Fibroblast of skin of left biceps (primary cell): ENCODE results near the gene DRAXIN.

Experiments used
- DNase-seq, 2 experiments: peaks; one replicate each; pipeline ENCODE4 v3.0.0-alpha.2; 2013; ENCODE audit warnings: low read depth in 2 of 2

The DRAXIN gene

GRCh38 chr1:11736746-11737639 is 45.5 kb downstream of the DRAXIN start:
- DNase-seq = peak in 1 of 2 experiments; percentile 17

- no peak for DNase-seq
Observed at GRCh38 chr1:11738096-11738495, 46.6 kb downstream of the DRAXIN start.

- no peak for DNase-seq
Observed at GRCh38 chr1:11738783-11739182, 47.3 kb downstream of the DRAXIN start.

GRCh38 chr1:11740258-11741192 is 49.0 kb downstream of the DRAXIN start:
- no peak for DNase-seq

GRCh38 chr1:11741482-11741881 is 50.0 kb downstream of the DRAXIN start:
- DNase-seq = no peak

GRCh38 chr1:11741919-11742558 is 50.5 kb downstream of the DRAXIN start:
- DNase-seq = no peak

GRCh38 chr1:11744287-11744686 is 52.8 kb downstream of the DRAXIN start:
- no peak for DNase-seq

GRCh38 chr1:11746092-11746491 is 54.6 kb downstream of the DRAXIN start:
- DNase-seq = no peak

GRCh38 chr1:11746795-11747487 is 55.4 kb downstream of the DRAXIN start:
- no peak for DNase-seq

- no peak for DNase-seq
Observed at GRCh38 chr1:11748294-11749202, 57.0 kb downstream of the DRAXIN start.

GRCh38 chr1:11749203-11749689 is 57.7 kb downstream of the DRAXIN start:
- no peak for DNase-seq

- DNase-seq = no peak
Observed at GRCh38 chr1:11749996-11750395, 58.5 kb downstream of the DRAXIN start.

- no peak for DNase-seq
Observed at GRCh38 chr1:11751087-11751486, 59.6 kb downstream of the DRAXIN start.

- no peak for DNase-seq
Observed at GRCh38 chr1:11752359-11753088, 61.0 kb downstream of the DRAXIN start.

- DNase-seq = no peak
Observed at GRCh38 chr1:11753555-11754208, 62.2 kb downstream of the DRAXIN start.

- DNase-seq = no peak
Observed at GRCh38 chr1:11757047-11757446, 65.5 kb downstream of the DRAXIN start.

- no peak for DNase-seq
Observed at GRCh38 chr1:11759791-11760190, 68.3 kb downstream of the DRAXIN start.

GRCh38 chr1:11761285-11761684 is 69.8 kb downstream of the DRAXIN start:
- DNase-seq = no peak

GRCh38 chr1:11761988-11762406 is 70.5 kb downstream of the DRAXIN start, which contains the start of gene C1orf167:
C1orf167 (plus strand) TSS chr1:11762193; CDS start chr1:11764401, 2,208 bp downstream.
- DNase-seq = no peak
